PC-3 (cell line): Measurements from ENCODE around the gene LUZP1. TPM values are rescaled to one million over a fixed set of nuclear protein-coding genes. Genes with fewer than 3 reads are reported as not detected.
A peak's percentile ranks its signal among the peaks of the same experiment; 100 is the strongest.

ENCODE experiments used
- ATAC-seq: fragments of 200-7000 bp; cut with Tn5 transposase; 2 replicates; pipeline ENCODE4 v1.9.1; 2020; ENCODE audit warnings: mild to moderate bottlenecking, moderate library complexity
- BruUV-seq: library from RNA; stranded (reverse); fragments of 400-500 nt; replicated peaks from 2 replicates; lab custom pipeline; 2021; lab: Mats Ljungman, UMichigan
- CTCF ChIA-PET: fragments of 300-600 bp; sonication (Branson Sonifier 250); formaldehyde crosslinking; loops from one replicate; lab custom pipeline; 2022; ENCODE audit warnings: antibody characterized with exemption; lab: Charles Lee
- POLR2A ChIA-PET: fragments of 300-600 bp; sonication (Branson Sonifier 250); formaldehyde crosslinking; loops from one replicate; lab custom pipeline; 2022; ENCODE audit warnings: antibody characterized with exemption; ENCODE audit not compliant: unreplicated experiment; lab: Charles Lee
- DNase-seq: peaks from one replicate; pipeline ENCODE4 v3.0.0-alpha.2; 2015
- H2AFZ ChIP-seq: fragments of 300-600 bp; sonication (generic); 2 replicates; pipeline ENCODE4 v1.6.0; 2016; ENCODE audit warnings: antibody characterized with exemption, low read length
- H3F3A ChIP-seq: fragments of 300-600 bp; sonication (generic); one replicate; pipeline ENCODE4 v1.6.0; 2017; ENCODE audit warnings: antibody characterized with exemption, low read length, control low read depth, mild to moderate bottlenecking; ENCODE audit not compliant: unreplicated experiment
- H3K27ac ChIP-seq: fragments of 300-600 bp; sonication (generic); 2 replicates; pipeline ENCODE4 v1.5.1; 2016; ENCODE audit warnings: mild to moderate bottlenecking, low read length
- H3K27me3 ChIP-seq: fragments of 300-600 bp; sonication (generic); 2 replicates; pipeline ENCODE4 v1.6.1; 2016; ENCODE audit warnings: low read length, mixed read lengths
- H3K36me3 ChIP-seq: fragments of 300-600 bp; sonication (generic); 2 replicates; pipeline ENCODE4 v1.6.1; 2016; ENCODE audit warnings: low read depth, mixed run types, low read length, mixed read lengths
- H3K4me1 ChIP-seq: fragments of 300-600 bp; sonication (generic); 2 replicates; pipeline ENCODE4 v1.5.1; 2016; ENCODE audit warnings: low read length; ENCODE audit not compliant: insufficient read depth
- H3K4me2 ChIP-seq: fragments of 300-600 bp; sonication (generic); 2 replicates; pipeline ENCODE4 v1.6.0; 2016; ENCODE audit warnings: low read length
- H3K4me3 ChIP-seq: fragments of 300-600 bp; sonication (generic); 2 replicates; pipeline ENCODE4 v1.5.1; 2016; ENCODE audit warnings: mild to moderate bottlenecking, low read length, mixed read lengths
- H3K79me2 ChIP-seq: fragments of 300-600 bp; sonication (generic); 2 replicates; pipeline ENCODE4 v1.6.1; 2017; ENCODE audit warnings: low read length, mixed read lengths
- H3K9ac ChIP-seq: fragments of 300-600 bp; sonication (generic); 2 replicates; pipeline ENCODE4 v1.6.0; 2016; ENCODE audit warnings: mild to moderate bottlenecking, low read length
- H3K9me2 ChIP-seq: fragments of 300-600 bp; sonication (generic); replicated peaks from 2 replicates; pipeline ENCODE4 v1.6.1; 2016; ENCODE audit warnings: mixed run types, low read length, mixed read lengths
- H3K9me3 ChIP-seq: fragments of 300-600 bp; sonication (generic); 2 replicates; pipeline ENCODE4 v1.6.1; 2016; ENCODE audit warnings: low read length, mixed read lengths
- H4K20me1 ChIP-seq: fragments of 300-600 bp; sonication (generic); 2 replicates; pipeline ENCODE4 v1.6.1; 2016; ENCODE audit warnings: low read length, mixed read lengths
- CTCF ChIP-seq: fragments of 300-600 bp; sonication (generic); conservative IDR thresholded peaks from 2 replicates; pipeline ENCODE4 v1.5.1; 2017; ENCODE audit warnings: antibody characterized with exemption, low read depth, mild to moderate bottlenecking, low read length
- EZH2 ChIP-seq: fragments of 300-600 bp; sonication (generic); IDR thresholded peaks from one replicate; pipeline ENCODE4 v1.6.1; 2017; ENCODE audit warnings: antibody characterized with exemption, mild to moderate bottlenecking, low read length; ENCODE audit not compliant: unreplicated experiment
- EZH2phosphoT487 ChIP-seq: fragments of 300-600 bp; sonication (generic); IDR thresholded peaks from 2 replicates; pipeline ENCODE4 v1.6.1; 2018; ENCODE audit warnings: mild to moderate bottlenecking, antibody characterized with exemption, low read length, borderline replicate concordance
- intact Hi-C: fragments of 100-400 bp; cut with micrococcal nuclease; formaldehyde crosslinking; loops from 2 replicates; pipeline ENCODE4 v1.9.0; 2023
- total RNA-seq: library from RNA; depleted of rRNA; stranded (reverse); fragments of >200 nt; gene quantifications from 2 replicates; pipeline ENCODE4 v1.2.3, GENCODE V29; 2014

LUZP1 gene
- total RNA-seq, 1 experiment from 2014 or later: 17.8 TPM

GRCh38 chr1:23187637-23188036 lies 19.0 kb upstream of the LUZP1 start:
- BruUV-seq: no TSS peak
- H3K9ac ChIP-seq: no peak overlapping the region
- no peaks in the 10 kb centered on the region for H3F3A ChIP-seq
- no peak overlapping the region for H2AFZ ChIP-seq
- H3K9me3 ChIP-seq: no peaks in the 10 kb centered on the region
- TF ChIP-seq CTCF: no peak
- TF ChIP-seq EZH2phosphoT487: no peak
- TF ChIP-seq EZH2: no peak
- H3K9me2 ChIP-seq: no peaks in the 10 kb centered on the region
- no peaks in the 10 kb centered on the region for H3K79me2 ChIP-seq
- H3K4me3 ChIP-seq: no peak overlapping the region
- no peaks in the 10 kb centered on the region for H3K27me3 ChIP-seq
- peak overlapping the region; percentile 92 for H3K27ac ChIP-seq
- ChIA-PET POLR2A (interaction anchor here (0.6 kb wide), 1 partner anchor 1108 kb away, joined by 4 read pairs; no protein-coding TSS in a partner anchor), CTCF (interaction anchor here (0.5 kb wide), 1 partner anchor 28 kb away, joined by 3 read pairs; no protein-coding TSS in a partner anchor)
- no peaks in the 10 kb centered on the region for H4K20me1 ChIP-seq
- no peaks in the 10 kb centered on the region for H3K36me3 ChIP-seq
- intact Hi-C loops: no loop called here
- peaks cover 26% of the 10 kb centered on the region for H3K4me1 ChIP-seq
- DNase-seq (no peak), ATAC-seq (no peak)
- no peak overlapping the region for H3K4me2 ChIP-seq

- Histone ChIP-seq H3F3A (no peaks in the 10 kb centered on the region), H3K27me3 (no peaks in the 10 kb centered on the region), H3K4me2 (no peak overlapping the region), H3K79me2 (no peaks in the 10 kb centered on the region), H3K27ac (no peak overlapping the region), H2AFZ (no peak overlapping the region), H3K9me3 (no peaks in the 10 kb centered on the region), H3K9me2 (no peaks in the 10 kb centered on the region), H4K20me1 (no peaks in the 10 kb centered on the region), H3K36me3 (no peaks in the 10 kb centered on the region), H3K4me1 (peaks cover 26% of the 10 kb centered on the region), H3K9ac (no peak overlapping the region), H3K4me3 (no peak overlapping the region)
- CTCF ChIA-PET: interaction anchor here (0.5 to 3.5 kb wide), 4 partner anchors 86 to 209 kb away, joined by 4 to 30 read pairs (median 7); partner anchors contain the start of gene HNRNPR
- no peak for DNase-seq
- POLR2A ChIA-PET: interaction anchor here (0.6 kb wide), 1 partner anchor 83 kb away, joined by 4 read pairs; no protein-coding TSS in a partner anchor
- TF ChIP-seq EZH2phosphoT487 (no peak), CTCF (no peak), EZH2 (no peak)
- BruUV-seq: no TSS peak
- intact Hi-C loops: no loop called here
- no peak for ATAC-seq
These were observed 16.7 kb upstream of the LUZP1 start for GRCh38 chr1:23185381-23185780.

- TF ChIP-seq EZH2 (no peak), CTCF (peak; percentile 86)
- Histone ChIP-seq H3K9me3 (no peaks in the 10 kb centered on the region), H3K79me2 (no peaks in the 10 kb centered on the region), H2AFZ (peak overlapping the region; percentile 61; the same call in 1 of the 2 replicates), H3K4me2 (peak overlapping the region; percentile 82), H3K9me2 (no peaks in the 10 kb centered on the region), H3K27me3 (no peaks in the 10 kb centered on the region), H3K27ac (no peak overlapping the region), H3K4me1 (peaks cover 23% of the 10 kb centered on the region), H3K9ac (no peak overlapping the region), H3K36me3 (no peaks in the 10 kb centered on the region), H4K20me1 (no peaks in the 10 kb centered on the region), H3F3A (no peaks in the 10 kb centered on the region), H3K4me3 (0 out of 2 replicates have a peak overlapping the region, but pooled peaks have one; percentile 41)
- intact Hi-C loops: loop anchor here (1.0 kb wide), 1 partner anchor 86 kb away; no protein-coding TSS in a partner anchor
- ChIA-PET CTCF (interaction anchor here (0.7 to 3.5 kb wide), 5 partner anchors 10 to 208 kb away, joined by 3 to 30 read pairs (median 4); no protein-coding TSS in a partner anchor), POLR2A (no interaction called here)
- DNase-seq: peak; percentile 64
- no TSS peak for BruUV-seq
- peak; percentile 14; the same call in 1 of the 2 replicates for ATAC-seq
These were observed 15.7 kb upstream of the LUZP1 start for GRCh38 chr1:23184212-23184934.
